Small intestine (tissue), 7 donors: ENCODE data around the gene RAC3. TPM values are rescaled to one million over a fixed set of nuclear protein-coding genes. Genes with fewer than 3 reads are reported as not detected.

Experiments used
- DNase-seq, 2 donors: peaks; one replicate each; pipeline versions ENCODE4 v3.0.0 to v3.0.0-alpha.2; 2013
- FAIRE-seq: peaks from 2 replicates; lab custom pipeline; 2012; peaks lifted over from hg19 to GRCh38; lab: Jason Lieb, UNC
- H3K27ac ChIP-seq, 3 donors: one replicate each; pipeline ENCODE4 v1.5.1; 2013; ENCODE audit warnings: low read length in 2 of 3, mild to moderate bottlenecking in 2 of 3, control low read depth in 1 of 3, inconsistent platforms in 1 of 3, low read depth in 1 of 3, moderate library complexity in 1 of 3
- H3K27me3 ChIP-seq, 3 donors: one replicate each; pipeline ENCODE4 v1.6.1; 2013; ENCODE audit warnings: low read length in 3 of 3, inconsistent platforms in 1 of 3; ENCODE audit not compliant: control insufficient read depth in 3 of 3, insufficient read depth in 3 of 3
- H3K36me3 ChIP-seq, 3 donors: one replicate each; pipeline ENCODE4 v1.6.1; 2013; ENCODE audit warnings: low read length in 3 of 3, inconsistent platforms in 1 of 3, low read depth in 1 of 3, mild to moderate bottlenecking in 1 of 3, moderate library complexity in 1 of 3; ENCODE audit not compliant: control insufficient read depth in 3 of 3, insufficient read depth in 2 of 3
- H3K4me1 ChIP-seq, 3 donors: one replicate each; pipeline ENCODE4 v1.6.1; 2013; ENCODE audit warnings: low read length in 2 of 3, inconsistent platforms in 1 of 3, low read depth in 1 of 3, mild to moderate bottlenecking in 1 of 3, moderate library complexity in 1 of 3; ENCODE audit not compliant: control insufficient read depth in 3 of 3, insufficient read depth in 2 of 3
- H3K4me3 ChIP-seq, 3 donors: one replicate each; pipeline ENCODE4 v1.5.1; 2013; ENCODE audit warnings: low read length in 3 of 3, control low read depth in 1 of 3, inconsistent platforms in 1 of 3, low read depth in 1 of 3, mild to moderate bottlenecking in 1 of 3, moderate library complexity in 1 of 3
- H3K9me3 ChIP-seq, 2 donors: one replicate each; pipeline ENCODE4 v1.6.1; 2013; ENCODE audit warnings: low read depth in 1 of 2, low read length in 1 of 2; ENCODE audit not compliant: control insufficient read depth in 2 of 2, insufficient read depth in 1 of 2
- WGBS, 3 donors: extraction: QIAGEN DNeasy Blood & Tissue Kit; methylation state at CpG; one replicate each; pipeline ENCODE4 v1.1.7; 2013; 5-methylcytosine and 5-hydroxymethylcytosine counted together
- polyA plus RNA-seq, 4 donors: library from polyadenylated mRNA; stranded (reverse) in 3 of 4; unstranded in 1 of 4; fragments of 200-250 nt in 3 of 4; fragments of 120-200 nt in 1 of 4; gene quantifications; one replicate each; pipeline versions ENCODE4 v1.2.1 to v1.2.3, GENCODE V29; 2013
- donor health status: healthy with polysubstance abuse.
- donor health status: control.
- donor health status: control.
- donor health status: Bipolar disorder and iron deficiency.
- donor health status: healthy.

RAC3 gene
- polyA plus RNA-seq, 4 donors = 0.81 to 11.2 (median 4.4) TPM

GRCh38 chr17:82078433-82078832 lies 47.0 kb downstream of the RAC3 start:
- H3K9me3 ChIP-seq = no peaks in the 10 kb centered on the region

GRCh38 chr17:82079001-82079677 lies 47.7 kb downstream of the RAC3 start:
- FAIRE-seq (no peak), DNase-seq (no peak)
- H3K4me1 ChIP-seq = no peaks in the 10 kb centered on the region
- WGBS, 3 donors = 93 to 94% (median 94%) methylated on average over 38 to 47 of the region's 47 CpGs
- H3K4me3 ChIP-seq = no peak overlapping the region
- H3K9me3 ChIP-seq = no peaks in the 10 kb centered on the region
- H3K36me3 ChIP-seq = peaks cover 30 to 67% (median 31%) of the 10 kb centered on the region in 3 donors
- no peaks in the 10 kb centered on the region for H3K27me3 ChIP-seq
- no peak overlapping the region for H3K27ac ChIP-seq

More at GRCh38 chr17:82078433-82078832, 47.0 kb downstream of the RAC3 start:
- 90 to 92% (median 90%) methylated on average over 18 of the region's 18 CpGs for WGBS, 3 donors
- peaks cover 25 to 60% (median 30%) of the 10 kb centered on the region in 3 donors for H3K36me3 ChIP-seq
- FAIRE-seq (no peak), DNase-seq (no peak)
- H3K4me1 ChIP-seq = no peaks in the 10 kb centered on the region
- no peak overlapping the region for H3K27ac ChIP-seq
- H3K27me3 ChIP-seq = no peaks in the 10 kb centered on the region
- no peak overlapping the region for H3K4me3 ChIP-seq

GRCh38 chr17:82080048-82080788 lies 48.7 kb downstream of the RAC3 start:
- DNase-seq (no peak), FAIRE-seq (no peak)
- Histone ChIP-seq H3K27me3 (no peaks in the 10 kb centered on the region), H3K36me3 (peaks cover 33 to 78% (median 34%) of the 10 kb centered on the region in 3 donors), H3K4me1 (no peaks in the 10 kb centered on the region), H3K27ac (no peak overlapping the region), H3K4me3 (no peak overlapping the region), H3K9me3 (no peaks in the 10 kb centered on the region)
- WGBS, 3 donors = 90 to 96% (median 91%) methylated on average over 33 to 36 of the region's 36 CpGs

GRCh38 chr17:82080789-82081464 lies 49.4 kb downstream of the RAC3 start:
- no peak for DNase-seq
- 95 to 96% (median 96%) methylated on average over 44 of the region's 44 CpGs for WGBS, 3 donors
- Histone ChIP-seq H3K4me1 (no peaks in the 10 kb centered on the region), H3K27me3 (no peaks in the 10 kb centered on the region), H3K36me3 (peaks cover 39 to 85% (median 41%) of the 10 kb centered on the region in 3 donors), H3K27ac (no peak overlapping the region), H3K9me3 (no peaks in the 10 kb centered on the region), H3K4me3 (no peak overlapping the region)
- no peak for FAIRE-seq

GRCh38 chr17:82081546-82081945 lies 50.1 kb downstream of the RAC3 start:
- WGBS, 3 donors = 93 to 99% (median 96%) methylated on average over 17 to 20 of the region's 20 CpGs
- H3K27me3 ChIP-seq = no peaks in the 10 kb centered on the region
- no peaks in the 10 kb centered on the region for H3K4me1 ChIP-seq
- FAIRE-seq (no peak), DNase-seq (no peak)
- no peak overlapping the region for H3K27ac ChIP-seq
- H3K36me3 ChIP-seq = peaks cover 43 to 91% (median 44%) of the 10 kb centered on the region in 3 donors
- no peaks in the 10 kb centered on the region for H3K9me3 ChIP-seq
- no peak overlapping the region for H3K4me3 ChIP-seq

- Histone ChIP-seq H3K27me3 (no peaks in the 10 kb centered on the region), H3K27ac (no peak overlapping the region), H3K4me3 (no peak overlapping the region), H3K36me3 (peaks cover 44 to 94% (median 44%) of the 10 kb centered on the region in 3 donors), H3K9me3 (no peaks in the 10 kb centered on the region), H3K4me1 (no peaks in the 10 kb centered on the region)
- FAIRE-seq (no peak), DNase-seq (no peak)
- 91 to 93% (median 93%) methylated on average over 18 to 22 of the region's 22 CpGs for WGBS, 3 donors
Measured at GRCh38 chr17:82081966-82082365, 50.5 kb downstream of the RAC3 start.

GRCh38 chr17:82082456-82082855 lies 51.0 kb downstream of the RAC3 start:
- no peak overlapping the region for H3K27ac ChIP-seq
- no peaks in the 10 kb centered on the region for H3K4me1 ChIP-seq
- no peaks in the 10 kb centered on the region for H3K9me3 ChIP-seq
- no peak for DNase-seq
- WGBS, 3 donors = 91 to 93% (median 92%) methylated on average over 18 to 19 of the region's 19 CpGs
- H3K4me3 ChIP-seq = no peak overlapping the region
- FAIRE-seq = no peak
- peaks cover 44 to 97% (median 48%) of the 10 kb centered on the region in 3 donors for H3K36me3 ChIP-seq
- H3K27me3 ChIP-seq = no peaks in the 10 kb centered on the region

- no peaks in the 10 kb centered on the region for H3K9me3 ChIP-seq
- H3K36me3 ChIP-seq = peaks cover 43 to 97% (median 50%) of the 10 kb centered on the region in 3 donors
- 93 to 95% (median 95%) methylated on average over 24 of the region's 24 CpGs for WGBS, 3 donors
- DNase-seq (no peak), FAIRE-seq (no peak)
- no peaks in the 10 kb centered on the region for H3K27me3 ChIP-seq
- no peaks in the 10 kb centered on the region for H3K4me1 ChIP-seq
- H3K4me3 ChIP-seq = no peak overlapping the region
- no peak overlapping the region for H3K27ac ChIP-seq
Measured at GRCh38 chr17:82083009-82083408, 51.5 kb downstream of the RAC3 start.
